GM12873 (cell line): ENCODE results near the gene DIO2.

Experiments used
- CTCF ChIP-seq: IDR thresholded peaks from 2 replicates; pipeline ENCODE4 v1.5.1; 2012; ENCODE audit warnings: low read depth, mild to moderate bottlenecking, moderate library complexity, low read length, control low read depth; ENCODE audit not compliant: insufficient read depth; ENCODE audit errors: missing control alignments

DIO2 gene

GRCh38 chr14:80216818-80217217 lies 5.5 kb upstream of the DIO2 start:
- no peak for TF ChIP-seq CTCF

DNA sequence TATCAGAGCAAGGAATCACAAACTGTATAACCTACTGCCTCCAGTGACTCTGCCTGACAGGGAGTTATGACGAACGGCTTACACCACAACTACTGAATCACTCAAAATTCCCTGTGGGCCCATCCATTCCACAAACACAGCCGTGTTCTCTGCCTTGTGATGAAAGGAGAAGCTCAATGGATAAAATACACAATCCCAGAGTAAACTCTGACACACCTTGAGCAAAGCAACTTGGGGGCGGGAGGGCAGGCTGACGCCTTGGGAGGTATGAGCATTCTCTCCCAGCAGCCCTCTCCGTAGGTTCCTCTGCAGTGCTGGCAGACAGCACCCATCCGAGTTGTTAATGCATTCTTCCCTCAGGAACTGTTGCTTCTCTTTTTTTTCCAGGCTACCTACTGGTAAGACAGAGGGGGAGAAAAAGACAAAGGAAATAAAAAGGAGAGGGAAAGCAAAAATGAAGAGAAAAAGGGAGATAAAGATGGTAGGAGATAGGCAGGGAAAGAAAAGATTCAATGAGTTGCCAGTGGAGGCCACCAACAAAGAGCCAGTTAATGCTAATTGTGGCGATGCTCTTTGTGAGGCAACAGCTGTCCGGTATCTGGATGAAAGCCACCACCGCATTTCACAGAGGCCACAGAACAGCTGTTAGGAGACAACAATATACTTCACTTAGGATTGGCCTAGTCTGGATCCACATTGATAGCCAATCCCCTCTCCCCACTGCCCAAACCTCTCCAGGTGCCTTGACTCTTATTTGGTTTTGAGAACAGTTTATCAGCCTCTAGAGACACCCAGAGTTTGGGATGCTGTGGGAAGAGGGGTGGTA lies 4.7 kb upstream of the DIO2 start:
- TF ChIP-seq CTCF: no peak

DNA sequence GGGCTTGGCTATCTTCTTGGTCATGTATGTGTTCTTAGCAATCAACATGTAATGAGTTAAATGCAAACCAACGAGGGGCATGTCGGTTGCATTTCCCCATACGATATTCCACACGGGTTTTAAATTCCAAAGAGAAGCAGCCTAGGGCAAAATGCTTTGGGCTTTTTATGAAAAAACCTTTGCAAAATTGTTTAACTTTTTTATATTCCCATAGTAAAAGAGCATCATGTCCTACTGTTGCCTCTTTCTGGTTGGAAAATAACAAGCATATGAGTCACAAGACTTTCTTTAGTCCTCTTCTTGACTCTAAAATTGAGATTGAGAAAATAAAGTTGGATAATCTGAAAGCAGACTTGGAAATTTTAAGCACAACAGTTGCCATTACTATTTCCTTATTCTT lies 3.8 kb upstream of the DIO2 start:
- no peak for TF ChIP-seq CTCF

DNA sequence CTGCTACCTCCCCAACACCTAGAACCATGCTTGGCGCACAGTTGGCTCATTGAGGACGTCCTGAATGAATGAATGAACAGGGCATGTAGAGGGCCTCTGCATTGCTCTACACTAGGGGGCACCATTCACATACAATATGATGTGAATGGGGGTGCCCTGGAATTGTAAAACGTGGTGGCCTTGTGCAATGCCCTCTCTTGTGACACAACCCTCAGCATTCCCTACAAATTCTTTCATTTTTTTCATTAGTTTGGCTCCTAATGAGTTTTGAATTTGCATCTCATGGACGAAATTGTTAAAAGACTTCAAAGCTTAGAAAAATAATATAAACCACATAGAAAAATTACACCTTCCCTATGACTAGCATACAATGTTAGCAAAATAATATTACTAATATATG lies 2.3 kb upstream of the DIO2 start:
- TF ChIP-seq CTCF: peak; percentile 62

GRCh38 chr14:80212023-80212397 lies 706 bp upstream of the DIO2 start:
- no peak for TF ChIP-seq CTCF

GRCh38 chr14:80208461-80208860 lies 2.8 kb downstream of the DIO2 start:
- TF ChIP-seq CTCF: no peak

- no peak for TF ChIP-seq CTCF
Measured at GRCh38 chr14:80206351-80207080, 4.8 kb downstream of the DIO2 start.
